GM21576 (cell line): ENCODE results near the gene FCRL1.

Source experiments
- ATAC-seq: cut with Tn5 transposase; IDR thresholded peaks from one replicate; pipeline ENCODE4 v1.9.1; 2021; ENCODE audit warnings: mild to moderate bottlenecking, moderate library complexity; ENCODE audit not compliant: unreplicated experiment

The FCRL1 gene

GRCh38 chr1:157806431-157807149 lies 13.3 kb downstream of the FCRL1 start:
- peak; percentile 93 for ATAC-seq

GRCh38 chr1:157803851-157804250 lies 16.1 kb downstream of the FCRL1 start:
- ATAC-seq, result no peak

GRCh38 chr1:157799996-157800395 lies 19.9 kb downstream of the FCRL1 start:
- ATAC-seq, result no peak

GRCh38 chr1:157798211-157798610 lies 21.7 kb downstream of the FCRL1 start:
- ATAC-seq, result no peak

GRCh38 chr1:157785248-157785647 lies 34.7 kb downstream of the FCRL1 start:
- no peak for ATAC-seq

GRCh38 chr1:157784801-157785200 lies 35.1 kb downstream of the FCRL1 start:
- ATAC-seq, result no peak

- no peak for ATAC-seq
These were observed 37.0 kb downstream of the FCRL1 start for GRCh38 chr1:157782931-157783330.

GRCh38 chr1:157781048-157781447 lies 38.9 kb downstream of the FCRL1 start:
- ATAC-seq, result peak; percentile 50

GRCh38 chr1:157776971-157777391 lies 42.9 kb downstream of the FCRL1 start, which contains the start of gene FCRL2:
Gene FCRL2 (minus strand): TSS chr1:157777132. CDS start chr1:157777073, 59 bp downstream.
- peak; percentile 43 for ATAC-seq

GRCh38 chr1:157775101-157775870 lies 44.6 kb downstream of the FCRL1 start:
- no peak for ATAC-seq

GRCh38 chr1:157774412-157774811 lies 45.5 kb downstream of the FCRL1 start:
- ATAC-seq, result no peak

GRCh38 chr1:157773493-157774350 lies 46.2 kb downstream of the FCRL1 start:
- ATAC-seq, result peak; percentile 55

- no peak for ATAC-seq
These were observed 48.1 kb downstream of the FCRL1 start for GRCh38 chr1:157771661-157772425.

- no peak for ATAC-seq
These were observed 49.4 kb downstream of the FCRL1 start for GRCh38 chr1:157770442-157771043.

- ATAC-seq, result no peak
These were observed 53.1 kb downstream of the FCRL1 start for GRCh38 chr1:157766792-157767191.

- no peak for ATAC-seq
These were observed 61.9 kb downstream of the FCRL1 start for GRCh38 chr1:157758018-157758417.

GRCh38 chr1:157753611-157754010 lies 66.3 kb downstream of the FCRL1 start:
- ATAC-seq, result no peak

GRCh38 chr1:157751283-157751682 lies 68.6 kb downstream of the FCRL1 start:
- no peak for ATAC-seq

GRCh38 chr1:157748262-157748817 lies 71.6 kb downstream of the FCRL1 start:
- no peak for ATAC-seq
